ENCODE results near the gene PACSIN3.

The PACSIN3 gene

DNA sequence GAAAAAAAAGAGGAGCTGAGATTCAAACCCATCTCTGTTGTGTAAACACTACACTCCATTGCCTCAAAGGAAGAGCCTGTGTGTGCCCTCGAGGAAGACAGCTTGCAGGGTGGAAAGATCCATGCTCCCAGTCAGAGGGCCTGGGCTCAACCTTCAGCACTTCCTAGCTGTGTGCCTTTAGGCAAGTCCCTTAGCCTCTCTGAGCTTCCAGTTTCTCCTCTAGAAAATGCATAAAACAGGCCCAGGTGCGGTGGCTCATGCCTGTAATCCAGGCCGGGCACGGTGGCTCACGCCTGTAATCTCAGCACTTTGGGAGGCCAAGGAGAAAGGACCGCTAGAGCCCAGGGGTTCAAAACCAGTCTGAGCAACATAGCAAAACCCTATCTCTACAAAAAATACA lies 5.0 kb downstream of the PACSIN3 start:
- Histone ChIP-seq H3K27ac (no peak overlapping the region), H2AFZ (no peak overlapping the region), H3K36me3 (ENCODE audit: control insufficient read depth, insufficient read depth, low read length) (no peaks in the 10 kb centered on the region), H3K4me3 (ENCODE audit: low read depth, low read length) (no peak overlapping the region), H3K4me1 (peaks cover 3% of the 10 kb centered on the region), H3K27me3 (ENCODE audit: control insufficient read depth, insufficient read depth, low read length) (no peaks in the 10 kb centered on the region), H3K79me2 (peaks cover 3% of the 10 kb centered on the region), H3K9me3 (ENCODE audit: control insufficient read depth, low read length) (no peaks in the 10 kb centered on the region), H3K4me2 (ENCODE audit: low read length) (no peak overlapping the region), H3K9ac (no peak overlapping the region)
- TF ChIP-seq, protein P1, sequence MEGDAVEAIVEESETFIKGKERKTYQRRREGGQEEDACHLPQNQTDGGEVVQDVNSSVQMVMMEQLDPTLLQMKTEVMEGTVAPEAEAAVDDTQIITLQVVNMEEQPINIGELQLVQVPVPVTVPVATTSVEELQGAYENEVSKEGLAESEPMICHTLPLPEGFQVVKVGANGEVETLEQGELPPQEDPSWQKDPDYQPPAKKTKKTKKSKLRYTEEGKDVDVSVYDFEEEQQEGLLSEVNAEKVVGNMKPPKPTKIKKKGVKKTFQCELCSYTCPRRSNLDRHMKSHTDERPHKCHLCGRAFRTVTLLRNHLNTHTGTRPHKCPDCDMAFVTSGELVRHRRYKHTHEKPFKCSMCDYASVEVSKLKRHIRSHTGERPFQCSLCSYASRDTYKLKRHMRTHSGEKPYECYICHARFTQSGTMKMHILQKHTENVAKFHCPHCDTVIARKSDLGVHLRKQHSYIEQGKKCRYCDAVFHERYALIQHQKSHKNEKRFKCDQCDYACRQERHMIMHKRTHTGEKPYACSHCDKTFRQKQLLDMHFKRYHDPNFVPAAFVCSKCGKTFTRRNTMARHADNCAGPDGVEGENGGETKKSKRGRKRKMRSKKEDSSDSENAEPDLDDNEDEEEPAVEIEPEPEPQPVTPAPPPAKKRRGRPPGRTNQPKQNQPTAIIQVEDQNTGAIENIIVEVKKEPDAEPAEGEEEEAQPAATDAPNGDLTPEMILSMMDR (IDR thresholded peaks at IDR 0.05), result no peak

DNA sequence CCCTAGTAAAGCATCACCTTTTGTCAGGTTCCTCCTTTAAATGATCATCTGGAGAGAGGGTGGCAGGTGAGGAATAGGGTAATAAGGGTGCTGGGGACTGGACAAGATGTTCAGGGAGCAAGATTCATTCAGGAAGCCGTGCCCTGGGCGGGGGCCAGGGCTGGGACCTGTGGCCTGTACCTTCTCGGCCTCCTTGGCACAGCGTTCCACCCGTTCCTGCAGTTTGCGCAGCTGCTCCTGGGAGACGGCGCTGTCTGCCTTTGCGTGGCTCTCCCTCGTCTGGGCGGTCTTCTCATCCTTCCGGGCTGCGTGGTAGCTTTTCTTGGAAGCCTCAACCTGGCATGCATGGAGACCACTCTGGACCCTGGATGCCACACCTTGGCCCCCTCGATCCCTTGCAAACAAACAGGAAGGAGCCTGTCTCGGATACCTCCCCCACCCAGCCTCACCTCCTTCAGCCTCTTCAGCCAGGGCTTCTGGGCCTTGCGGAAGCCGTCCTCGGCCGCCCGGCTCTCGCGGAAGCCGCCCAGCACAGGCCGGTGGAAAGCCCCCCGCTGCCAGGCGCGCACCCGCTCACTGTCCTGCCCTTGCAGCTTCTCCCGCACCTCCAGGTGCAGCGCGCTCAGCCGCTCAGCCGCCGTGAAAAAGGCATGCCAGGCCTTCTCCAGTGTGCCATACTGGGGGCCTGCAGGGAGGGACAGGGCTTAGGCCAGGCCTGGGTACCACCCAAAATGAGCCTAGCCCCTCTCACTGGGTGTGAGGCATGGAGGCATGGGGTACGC lies 6.0 kb downstream of the PACSIN3 start:
- H3K4me3 ChIP-seq (ENCODE audit: low read depth, low read length), result no peak overlapping the region
- no peak overlapping the region for H3K9ac ChIP-seq

DNA sequence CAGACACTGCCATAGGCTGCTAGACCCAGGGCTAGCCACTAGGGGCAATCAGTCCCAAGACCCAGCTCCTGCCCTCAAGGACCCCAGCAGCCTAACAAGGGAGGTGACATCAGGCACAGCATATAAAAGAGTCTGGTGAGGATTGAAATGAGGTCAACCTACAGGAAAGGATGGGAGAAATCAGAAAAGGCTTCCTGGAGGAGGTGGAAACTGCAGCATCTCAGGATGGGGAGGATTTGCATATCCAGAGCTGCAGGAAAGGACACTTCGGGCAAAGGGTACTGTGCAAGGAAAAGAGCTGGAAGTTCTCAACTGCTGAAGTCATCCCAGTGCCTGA lies 6.6 kb downstream of the PACSIN3 start:
- H3K9me3 ChIP-seq (ENCODE audit: control insufficient read depth, low read length), result no peaks in the 10 kb centered on the region
- H3K4me1 ChIP-seq, result peaks cover 6% of the 10 kb centered on the region
- no peak overlapping the region for H3K9ac ChIP-seq
- TF ChIP-seq, protein P1 (IDR thresholded peaks at IDR 0.05), result peak; percentile 38
- no peaks in the 10 kb centered on the region for H3K27me3 ChIP-seq (ENCODE audit: control insufficient read depth, insufficient read depth, low read length)
- H2AFZ ChIP-seq, result no peak overlapping the region
- H3K4me3 ChIP-seq (ENCODE audit: low read depth, low read length), result no peak overlapping the region
- peaks cover 18% of the 10 kb centered on the region for H3K79me2 ChIP-seq
- no peak overlapping the region for H3K27ac ChIP-seq
- H3K36me3 ChIP-seq (ENCODE audit: control insufficient read depth, insufficient read depth, low read length), result no peaks in the 10 kb centered on the region
- H3K4me2 ChIP-seq (ENCODE audit: low read length), result no peak overlapping the region

More for the DNA sequence above, 6.0 kb downstream of the PACSIN3 start:
- peaks cover 12% of the 10 kb centered on the region for H3K79me2 ChIP-seq
- peaks cover 6% of the 10 kb centered on the region for H3K4me1 ChIP-seq
- H3K36me3 ChIP-seq (ENCODE audit: control insufficient read depth, insufficient read depth, low read length), result no peaks in the 10 kb centered on the region
- no peaks in the 10 kb centered on the region for H3K27me3 ChIP-seq (ENCODE audit: control insufficient read depth, insufficient read depth, low read length)
- no peaks in the 10 kb centered on the region for H3K9me3 ChIP-seq (ENCODE audit: control insufficient read depth, low read length)
- H2AFZ ChIP-seq, result no peak overlapping the region
- no peak overlapping the region for H3K4me2 ChIP-seq (ENCODE audit: low read length)
- TF ChIP-seq, protein P1 (IDR thresholded peaks at IDR 0.05), result no peak
- no peak overlapping the region for H3K27ac ChIP-seq

DNA sequence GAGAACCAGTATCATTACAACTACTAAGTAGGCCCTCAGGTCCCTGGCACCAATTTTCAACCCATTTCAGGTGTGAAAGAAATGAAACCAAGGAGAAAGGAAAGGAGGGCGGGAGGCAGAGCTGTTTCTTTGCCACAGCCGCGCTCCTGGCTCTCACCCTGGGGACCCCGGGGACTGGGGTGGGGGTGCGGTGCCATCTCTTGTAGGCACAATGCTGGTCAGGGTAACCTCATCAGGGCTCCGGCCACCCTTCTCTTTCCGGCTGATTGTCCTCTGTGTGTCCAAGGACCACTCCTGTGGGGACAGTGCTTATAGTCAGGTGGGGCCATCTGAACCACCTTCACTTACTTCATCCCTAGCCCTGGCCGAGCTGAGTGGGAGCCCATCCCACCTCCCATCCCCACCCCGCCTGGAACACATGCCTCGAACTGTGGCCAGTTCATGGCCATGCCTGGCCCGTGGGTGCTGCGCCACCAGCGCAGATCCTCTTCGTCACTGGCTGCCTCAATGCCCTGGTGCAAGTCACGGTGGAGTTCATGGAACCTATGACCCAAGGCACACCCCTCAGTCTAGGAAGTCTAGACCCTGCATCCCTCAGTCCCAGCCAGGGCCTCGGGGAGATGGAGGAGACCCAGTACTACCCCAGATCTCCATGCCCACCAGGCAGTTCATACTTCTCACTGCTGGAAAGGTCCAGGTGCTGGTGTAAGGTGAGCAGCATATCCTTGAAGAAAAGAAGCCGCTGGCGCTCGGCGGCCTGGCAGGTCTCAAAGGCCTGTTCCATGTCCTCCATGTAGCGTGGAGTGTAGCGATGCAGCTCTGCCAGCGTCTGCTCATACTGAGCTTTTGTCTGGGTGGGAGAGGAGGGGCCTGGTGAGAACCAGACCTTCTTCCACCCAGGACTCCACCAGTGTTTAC lies 7.2 kb downstream of the PACSIN3 start:
- H3K27me3 ChIP-seq (ENCODE audit: control insufficient read depth, insufficient read depth, low read length), result no peaks in the 10 kb centered on the region
- H2AFZ ChIP-seq, result no peak overlapping the region

More for the DNA sequence above, 7.2 kb downstream of the PACSIN3 start:
- Histone ChIP-seq H3K9ac (no peak overlapping the region), H3K79me2 (peaks cover 20% of the 10 kb centered on the region), H3K27ac (no peak overlapping the region), H3K36me3 (ENCODE audit: control insufficient read depth, insufficient read depth, low read length) (no peaks in the 10 kb centered on the region), H3K4me1 (peaks cover 6% of the 10 kb centered on the region), H3K9me3 (ENCODE audit: control insufficient read depth, low read length) (no peaks in the 10 kb centered on the region), H3K4me3 (ENCODE audit: low read depth, low read length) (no peak overlapping the region), H3K4me2 (ENCODE audit: low read length) (no peak overlapping the region)
- TF ChIP-seq, protein P1 (IDR thresholded peaks at IDR 0.05), result no peak

All from parathyroid adenoma (tissue), 2 donors.